Colonic mucosa (tissue), 4 donors: ENCODE measurements around the gene PDGFD. TPM values are rescaled to one million over a fixed set of nuclear protein-coding genes. Genes with fewer than 3 reads are reported as not detected.

Experiments used
- DNase-seq: peaks from one replicate; pipeline ENCODE4 v3.0.0-alpha.2; 2020
- H3K27ac ChIP-seq: fragments of 200-600 bp; one replicate; pipeline ENCODE4 v1.8.0; 2021
- H3K27me3 ChIP-seq: fragments of 200-600 bp; one replicate; pipeline ENCODE4 v1.8.0; 2021
- H3K36me3 ChIP-seq: fragments of 200-600 bp; one replicate; pipeline ENCODE4 v1.8.0; 2021
- H3K4me1 ChIP-seq: fragments of 200-600 bp; one replicate; pipeline ENCODE4 v1.8.0; 2021; ENCODE audit warnings: mild to moderate bottlenecking
- H3K4me3 ChIP-seq: fragments of 200-600 bp; one replicate; pipeline ENCODE4 v1.8.0; 2021
- H3K9ac ChIP-seq, 2 donors: one replicate each; pipeline ENCODE4 v1.7.0; 2013; ENCODE audit warnings: control low read depth in 2 of 2, low read depth in 2 of 2, low read length in 2 of 2
- H3K9me3 ChIP-seq: fragments of 200-600 bp; one replicate; pipeline ENCODE4 v1.8.0; 2021
- CTCF ChIP-seq: fragments of 200-600 bp; IDR thresholded peaks from one replicate; pipeline ENCODE4 v1.8.0; 2022; ENCODE audit warnings: antibody characterized with exemption, mild to moderate bottlenecking
- intact Hi-C: fragments of 100-400 bp; cut with DNase I; formaldehyde crosslinking; loops from one replicate; pipeline ENCODE4 v1.14.1; 2022
- total RNA-seq, 2 donors: library from RNA; stranded (reverse); fragmentation: NEBNext Ultra II Directional in 1 of 2; extraction: Animal tissue kit (Norgen Biotek cat#: 25700) in 1 of 2; gene quantifications; one replicate each; pipeline ENCODE4 v1.2.1, GENCODE V29; 2021
- donor health status: healthy.
- donor health status: DM: no; HTN: no; CAD: no.
- donor health status: DM: no; HTN: no; CAD: no.

The PDGFD gene
- total RNA-seq, 2 donors from 2014 or later = 2.1 to 5.4 TPM

- Histone ChIP-seq H3K4me3 (no peak overlapping the region), H3K36me3 (no peaks in the 10 kb centered on the region), H3K27me3 (no peaks in the 10 kb centered on the region), H3K9ac (no peak overlapping the region), H3K4me1 (no peaks in the 10 kb centered on the region), H3K27ac (no peak overlapping the region), H3K9me3 (no peaks in the 10 kb centered on the region)
- intact Hi-C loops = no loop called here
- no peak for TF ChIP-seq CTCF
- DNase-seq = no peak
These were observed 17.0 kb downstream of the PDGFD start for GRCh38 chr11:104146943-104147342.

GRCh38 chr11:104146421-104146820 is 17.5 kb downstream of the PDGFD start:
- Histone ChIP-seq H3K4me1 (no peaks in the 10 kb centered on the region), H3K36me3 (no peaks in the 10 kb centered on the region), H3K9me3 (no peaks in the 10 kb centered on the region), H3K4me3 (no peak overlapping the region), H3K9ac (no peak overlapping the region), H3K27ac (no peak overlapping the region), H3K27me3 (no peaks in the 10 kb centered on the region)
- DNase-seq = no peak
- TF ChIP-seq CTCF = no peak
- intact Hi-C loops = no loop called here

GRCh38 chr11:104145062-104145461 is 18.9 kb downstream of the PDGFD start:
- no peak for DNase-seq
- H3K4me1 ChIP-seq = no peaks in the 10 kb centered on the region
- no peak overlapping the region for H3K9ac ChIP-seq
- no peaks in the 10 kb centered on the region for H3K9me3 ChIP-seq
- H3K27me3 ChIP-seq = no peaks in the 10 kb centered on the region
- no peaks in the 10 kb centered on the region for H3K36me3 ChIP-seq
- no peak overlapping the region for H3K27ac ChIP-seq
- intact Hi-C loops = no loop called here
- TF ChIP-seq CTCF = no peak
- H3K4me3 ChIP-seq = no peak overlapping the region

- Histone ChIP-seq H3K27me3 (no peaks in the 10 kb centered on the region), H3K9me3 (no peaks in the 10 kb centered on the region), H3K27ac (no peak overlapping the region), H3K4me3 (no peak overlapping the region), H3K9ac (no peak overlapping the region), H3K4me1 (no peaks in the 10 kb centered on the region), H3K36me3 (no peaks in the 10 kb centered on the region)
- no peak for DNase-seq
- intact Hi-C loops = no loop called here
- no peak for TF ChIP-seq CTCF
These were observed 21.2 kb downstream of the PDGFD start for GRCh38 chr11:104142698-104143097.

- no peak for DNase-seq
- H3K4me1 ChIP-seq = no peaks in the 10 kb centered on the region
- intact Hi-C loops = no loop called here
- H3K27ac ChIP-seq = no peak overlapping the region
- no peaks in the 10 kb centered on the region for H3K27me3 ChIP-seq
- H3K9ac ChIP-seq = no peak overlapping the region
- no peak for TF ChIP-seq CTCF
- H3K9me3 ChIP-seq = no peaks in the 10 kb centered on the region
- no peaks in the 10 kb centered on the region for H3K36me3 ChIP-seq
- no peak overlapping the region for H3K4me3 ChIP-seq
These were observed 27.1 kb downstream of the PDGFD start for GRCh38 chr11:104136861-104137260.

GRCh38 chr11:104134745-104135144 is 29.2 kb downstream of the PDGFD start:
- Histone ChIP-seq H3K27ac (no peak overlapping the region), H3K9me3 (no peaks in the 10 kb centered on the region), H3K27me3 (no peaks in the 10 kb centered on the region), H3K4me3 (no peak overlapping the region), H3K4me1 (no peaks in the 10 kb centered on the region), H3K36me3 (no peaks in the 10 kb centered on the region), H3K9ac (no peak overlapping the region)
- no peak for DNase-seq
- intact Hi-C loops = no loop called here
- TF ChIP-seq CTCF = no peak
